GM08714 (cell line): Measurements from ENCODE around the gene DIMT1.

Source experiments
- H3K4me3 ChIP-seq: fragments of 200-500 bp; sonication (Bioruptor generic); 2 replicates; pipeline ENCODE4 v1.5.1; 2014; ENCODE audit warnings: mild to moderate bottlenecking, low read length, inconsistent platforms
- ZNF274 ChIP-seq: IDR thresholded peaks from 2 replicates; pipeline ENCODE4 v1.6.1; 2012; ENCODE audit warnings: mild to moderate bottlenecking, low read depth, low read length

The DIMT1 gene

GRCh38 chr5:62385816-62386400 lies 17.8 kb downstream of the DIMT1 start:
- no peak overlapping the region for H3K4me3 ChIP-seq
- no peak for TF ChIP-seq ZNF274

DNA sequence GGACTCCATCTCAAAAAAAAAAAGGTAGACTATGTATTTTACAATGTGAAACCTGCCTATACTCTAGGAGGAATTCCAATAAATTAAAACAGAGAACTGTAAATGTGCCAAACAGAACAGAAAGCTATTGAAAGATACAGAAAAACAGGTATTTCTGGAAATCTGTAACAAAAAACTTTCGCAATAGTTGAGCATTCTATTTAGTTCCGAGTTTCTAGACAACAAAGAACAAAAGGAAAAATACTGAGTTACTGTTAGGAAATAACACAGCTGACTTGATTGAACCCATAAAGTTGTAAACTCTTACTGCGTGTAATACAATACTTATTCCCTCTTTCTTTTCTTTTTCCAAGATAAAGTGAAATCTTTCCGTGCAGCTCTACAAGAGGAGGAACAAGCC lies 18.6 kb downstream of the DIMT1 start:
- H3K4me3 ChIP-seq, result no peak overlapping the region
- TF ChIP-seq ZNF274, result no peak

DNA sequence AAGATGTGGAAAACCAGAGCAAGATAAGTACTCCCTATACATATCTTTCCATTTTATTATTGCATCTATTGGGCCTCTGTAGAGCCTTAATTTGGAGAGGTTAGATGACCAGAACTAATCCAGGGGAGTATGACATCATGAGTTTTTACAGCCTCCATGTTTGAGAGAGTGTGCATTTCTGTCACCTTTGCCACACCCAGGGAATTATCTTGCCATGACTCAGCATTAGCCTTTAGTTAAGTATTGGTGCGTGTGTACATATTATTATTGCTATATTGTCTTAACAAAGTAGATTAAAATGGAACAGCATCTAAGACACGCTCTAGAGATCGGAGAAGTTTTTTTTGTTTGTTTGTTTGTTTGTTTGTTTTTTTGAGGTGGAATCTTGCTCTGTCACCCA lies 27.6 kb downstream of the DIMT1 start:
- TF ChIP-seq ZNF274, result no peak
- no peak overlapping the region for H3K4me3 ChIP-seq

- no peak for TF ChIP-seq ZNF274
Measured at GRCh38 chr5:62375627-62376026, 28.1 kb downstream of the DIMT1 start.

DNA sequence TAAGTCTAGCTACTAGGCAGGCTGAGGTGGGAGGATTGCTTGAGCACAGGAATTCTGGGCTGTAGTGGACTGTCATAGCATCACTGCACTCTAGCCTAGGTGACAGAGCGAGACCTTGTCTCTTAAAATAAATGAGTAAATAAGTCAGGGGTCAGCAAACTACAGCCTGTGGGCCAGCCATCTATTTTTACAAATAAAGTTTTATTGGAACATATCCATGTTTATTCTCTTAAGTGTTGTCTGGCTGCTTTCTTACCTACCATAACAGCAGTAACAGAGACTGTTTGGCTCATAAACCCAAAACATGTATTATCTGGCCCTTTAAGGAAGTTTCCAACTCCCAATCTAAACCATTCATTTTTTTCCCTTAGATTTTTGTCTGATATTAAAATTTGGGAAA lies 29.6 kb downstream of the DIMT1 start:
- TF ChIP-seq ZNF274, result no peak
- H3K4me3 ChIP-seq, result no peak overlapping the region

More at GRCh38 chr5:62375627-62376026, 28.1 kb downstream of the DIMT1 start:
- H3K4me3 ChIP-seq, result no peak overlapping the region

DNA sequence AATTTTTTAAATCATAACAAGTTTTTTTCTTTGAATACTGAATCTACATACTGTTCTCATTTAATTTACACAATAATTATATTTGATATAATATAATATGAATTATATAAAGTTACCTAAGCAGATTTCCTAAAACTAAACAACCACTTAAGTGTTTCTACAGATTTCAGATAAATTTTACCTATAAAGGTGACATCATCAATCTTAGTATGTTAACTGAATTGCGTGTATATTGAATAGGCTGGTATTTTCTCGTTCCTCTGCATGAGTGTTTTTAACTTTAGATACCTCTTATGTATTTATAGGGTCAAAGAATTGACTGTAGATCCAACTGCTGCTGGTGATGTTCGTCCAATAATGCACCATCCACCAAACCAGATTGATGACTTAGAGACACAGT lies 30.3 kb downstream of the DIMT1 start:
- no peak overlapping the region for H3K4me3 ChIP-seq
- no peak for TF ChIP-seq ZNF274

- H3K4me3 ChIP-seq, result no peak overlapping the region
- TF ChIP-seq ZNF274, result no peak
Measured at GRCh38 chr5:62372600-62372999, 31.1 kb downstream of the DIMT1 start.

GRCh38 chr5:62371409-62371808 lies 32.3 kb downstream of the DIMT1 start:
- TF ChIP-seq ZNF274, result no peak
- H3K4me3 ChIP-seq, result no peak overlapping the region

DNA sequence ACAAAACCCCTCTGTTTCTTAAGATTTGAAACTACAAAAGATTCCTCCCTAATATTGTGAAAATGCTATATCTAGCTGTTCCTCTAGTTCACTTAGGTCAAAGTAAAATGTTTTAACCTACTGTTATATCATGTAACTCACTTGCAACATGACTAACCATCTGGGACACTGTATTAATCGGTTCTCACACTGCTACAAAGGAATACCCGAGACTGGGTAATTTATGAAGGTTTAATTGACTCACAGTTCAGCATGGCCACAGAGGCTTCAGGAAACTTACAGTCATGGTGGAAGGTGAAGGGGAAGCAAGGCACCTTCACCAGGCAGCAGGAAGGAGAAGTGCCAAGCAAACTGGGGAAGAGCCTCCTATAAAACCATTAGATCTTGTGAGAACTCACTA lies 34.7 kb downstream of the DIMT1 start:
- TF ChIP-seq ZNF274, result no peak
- no peak overlapping the region for H3K4me3 ChIP-seq

DNA sequence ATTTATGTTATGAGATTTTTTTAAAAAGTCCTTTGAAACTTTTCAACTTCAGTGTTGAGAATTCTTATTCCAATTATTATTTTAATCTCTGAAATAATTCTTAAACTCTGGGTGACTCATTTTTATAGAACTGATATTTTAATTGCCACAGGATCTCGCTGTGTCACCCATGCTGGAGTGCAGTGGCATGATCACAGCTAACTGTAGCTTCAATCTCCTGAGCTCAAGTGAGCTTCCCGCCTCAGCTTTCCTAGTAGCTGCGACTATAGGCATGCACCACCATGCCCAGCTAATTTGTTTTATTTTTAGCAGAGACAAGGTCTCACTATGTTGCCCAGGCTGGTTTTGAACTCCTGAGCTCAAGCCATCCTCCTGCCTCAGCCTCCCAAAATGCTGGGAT lies 41.0 kb downstream of the DIMT1 start:
- TF ChIP-seq ZNF274, result no peak
- no peak overlapping the region for H3K4me3 ChIP-seq

- TF ChIP-seq ZNF274, result no peak
- no peak overlapping the region for H3K4me3 ChIP-seq
Measured at GRCh38 chr5:62354028-62354874, 49.5 kb downstream of the DIMT1 start.

GRCh38 chr5:62348723-62349481 lies 54.8 kb downstream of the DIMT1 start:
- TF ChIP-seq ZNF274, result no peak
- H3K4me3 ChIP-seq, result no peak overlapping the region

GRCh38 chr5:62347928-62348327 lies 55.8 kb downstream of the DIMT1 start:
- H3K4me3 ChIP-seq, result no peak overlapping the region
- no peak for TF ChIP-seq ZNF274

DNA sequence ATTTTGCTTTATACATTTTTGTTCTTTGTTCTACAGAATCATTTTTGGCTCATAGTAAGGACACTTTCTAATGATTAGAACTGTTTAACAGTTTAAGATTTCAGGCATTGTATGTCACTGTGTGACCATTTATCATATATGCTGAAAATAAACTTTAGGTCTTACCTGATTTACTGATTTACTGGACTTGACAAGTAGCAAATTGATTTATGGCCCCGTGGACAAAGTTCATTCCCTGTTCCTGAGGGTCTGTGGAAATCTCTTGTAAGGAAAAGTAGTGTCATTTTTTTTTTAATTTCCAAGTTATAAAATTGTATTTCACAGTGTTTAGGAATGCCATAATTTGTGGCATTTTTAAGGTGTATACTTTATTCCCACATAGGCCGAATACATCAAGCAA lies 57.0 kb downstream of the DIMT1 start:
- no peak overlapping the region for H3K4me3 ChIP-seq
- TF ChIP-seq ZNF274, result no peak

- no peak overlapping the region for H3K4me3 ChIP-seq
- no peak for TF ChIP-seq ZNF274
Measured at GRCh38 chr5:62343428-62343827, 60.3 kb downstream of the DIMT1 start.
